Measurements from ENCODE around the gene GALNT17.

Gene GALNT17

DNA sequence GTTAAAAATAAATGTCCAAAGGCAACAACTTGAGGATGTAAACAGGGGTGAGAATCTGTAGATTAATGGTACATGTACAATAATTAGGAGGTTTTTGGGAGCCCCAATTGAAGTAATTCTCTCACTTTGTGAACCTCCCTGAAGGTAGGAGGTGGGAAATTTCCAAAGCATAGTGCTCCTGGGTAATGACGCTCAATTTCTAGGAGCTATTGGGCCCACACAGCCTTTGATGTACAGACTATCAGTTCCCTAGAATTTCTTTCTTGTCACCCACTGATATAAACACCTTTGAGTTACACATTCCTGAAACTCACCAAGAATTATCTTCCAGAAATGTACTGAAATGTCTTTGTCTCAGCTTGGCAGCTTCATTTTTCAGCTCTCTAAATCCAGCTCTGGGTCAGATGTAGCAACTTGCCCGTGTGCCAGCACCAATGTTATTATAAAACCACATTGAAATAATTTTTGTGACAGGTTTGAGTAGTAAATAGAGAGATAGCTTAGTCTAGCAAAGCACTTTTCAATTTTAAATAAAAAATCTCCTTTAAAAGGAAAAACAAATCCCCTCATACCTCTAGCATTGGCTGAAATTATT, 36.6 kb upstream of the GALNT17 start:
- Histone ChIP-seq H3K9me3 (ENCODE audit: control insufficient read depth, insufficient read depth, low read depth, low read length) (no peaks in the 10 kb centered on the region), H3K4me3 (ENCODE audit: low read depth, low read length) (no peak overlapping the region), H3K4me1 (ENCODE audit: control insufficient read depth, insufficient read depth, low read length) (no peaks in the 10 kb centered on the region), H3K36me3 (ENCODE audit: control insufficient read depth in 2 of 2, insufficient read depth in 1 of 2, low read length in 2 of 2) (no peaks in the 10 kb centered on the region), H3K27ac (ENCODE audit: extremely low read depth, low read depth, low read length) (no peak overlapping the region)
- TF ChIP-seq GLIS1 (tag by site-specific recombination; IDR thresholded peaks at IDR 0.05) (no peak), ZNF132 (tag by site-specific recombination; IDR thresholded peaks at IDR 0.05; ENCODE audit: borderline replicate concordance) (no peak), ZNF19 (tag by site-specific recombination; IDR thresholded peaks at IDR 0.05; ENCODE audit: low read depth) (no peak), ZFP37 (tag by site-specific recombination; IDR thresholded peaks at IDR 0.05) (no peak), ZNF544 (tag by site-specific recombination; IDR thresholded peaks at IDR 0.05) (no peak), ZNF24 (tag by site-specific recombination; IDR thresholded peaks at IDR 0.05) (no peak), ZNF658 (tag by site-specific recombination; IDR thresholded peaks at IDR 0.05) (no peak), ZNF654 (tag by site-specific recombination; IDR thresholded peaks at IDR 0.05; ENCODE audit: low read depth) (no peak), ZNF621 (tag by site-specific recombination; IDR thresholded peaks at IDR 0.05) (no peak), ZNF777 (tag by site-specific recombination; IDR thresholded peaks at IDR 0.05; ENCODE audit: borderline replicate concordance) (no peak)
- TF ChIP-seq, protein P1, sequence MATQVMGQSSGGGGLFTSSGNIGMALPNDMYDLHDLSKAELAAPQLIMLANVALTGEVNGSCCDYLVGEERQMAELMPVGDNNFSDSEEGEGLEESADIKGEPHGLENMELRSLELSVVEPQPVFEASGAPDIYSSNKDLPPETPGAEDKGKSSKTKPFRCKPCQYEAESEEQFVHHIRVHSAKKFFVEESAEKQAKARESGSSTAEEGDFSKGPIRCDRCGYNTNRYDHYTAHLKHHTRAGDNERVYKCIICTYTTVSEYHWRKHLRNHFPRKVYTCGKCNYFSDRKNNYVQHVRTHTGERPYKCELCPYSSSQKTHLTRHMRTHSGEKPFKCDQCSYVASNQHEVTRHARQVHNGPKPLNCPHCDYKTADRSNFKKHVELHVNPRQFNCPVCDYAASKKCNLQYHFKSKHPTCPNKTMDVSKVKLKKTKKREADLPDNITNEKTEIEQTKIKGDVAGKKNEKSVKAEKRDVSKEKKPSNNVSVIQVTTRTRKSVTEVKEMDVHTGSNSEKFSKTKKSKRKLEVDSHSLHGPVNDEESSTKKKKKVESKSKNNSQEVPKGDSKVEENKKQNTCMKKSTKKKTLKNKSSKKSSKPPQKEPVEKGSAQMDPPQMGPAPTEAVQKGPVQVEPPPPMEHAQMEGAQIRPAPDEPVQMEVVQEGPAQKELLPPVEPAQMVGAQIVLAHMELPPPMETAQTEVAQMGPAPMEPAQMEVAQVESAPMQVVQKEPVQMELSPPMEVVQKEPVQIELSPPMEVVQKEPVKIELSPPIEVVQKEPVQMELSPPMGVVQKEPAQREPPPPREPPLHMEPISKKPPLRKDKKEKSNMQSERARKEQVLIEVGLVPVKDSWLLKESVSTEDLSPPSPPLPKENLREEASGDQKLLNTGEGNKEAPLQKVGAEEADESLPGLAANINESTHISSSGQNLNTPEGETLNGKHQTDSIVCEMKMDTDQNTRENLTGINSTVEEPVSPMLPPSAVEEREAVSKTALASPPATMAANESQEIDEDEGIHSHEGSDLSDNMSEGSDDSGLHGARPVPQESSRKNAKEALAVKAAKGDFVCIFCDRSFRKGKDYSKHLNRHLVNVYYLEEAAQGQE (tag by site-specific recombination; IDR thresholded peaks at IDR 0.05), result no peak
- TF ChIP-seq, protein P2, sequence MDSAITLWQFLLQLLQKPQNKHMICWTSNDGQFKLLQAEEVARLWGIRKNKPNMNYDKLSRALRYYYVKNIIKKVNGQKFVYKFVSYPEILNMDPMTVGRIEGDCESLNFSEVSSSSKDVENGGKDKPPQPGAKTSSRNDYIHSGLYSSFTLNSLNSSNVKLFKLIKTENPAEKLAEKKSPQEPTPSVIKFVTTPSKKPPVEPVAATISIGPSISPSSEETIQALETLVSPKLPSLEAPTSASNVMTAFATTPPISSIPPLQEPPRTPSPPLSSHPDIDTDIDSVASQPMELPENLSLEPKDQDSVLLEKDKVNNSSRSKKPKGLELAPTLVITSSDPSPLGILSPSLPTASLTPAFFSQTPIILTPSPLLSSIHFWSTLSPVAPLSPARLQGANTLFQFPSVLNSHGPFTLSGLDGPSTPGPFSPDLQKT (IDR thresholded peaks at IDR 0.05; ENCODE audit: borderline replicate concordance, low read depth, low read length), result no peak
- TF ChIP-seq, protein P3, sequence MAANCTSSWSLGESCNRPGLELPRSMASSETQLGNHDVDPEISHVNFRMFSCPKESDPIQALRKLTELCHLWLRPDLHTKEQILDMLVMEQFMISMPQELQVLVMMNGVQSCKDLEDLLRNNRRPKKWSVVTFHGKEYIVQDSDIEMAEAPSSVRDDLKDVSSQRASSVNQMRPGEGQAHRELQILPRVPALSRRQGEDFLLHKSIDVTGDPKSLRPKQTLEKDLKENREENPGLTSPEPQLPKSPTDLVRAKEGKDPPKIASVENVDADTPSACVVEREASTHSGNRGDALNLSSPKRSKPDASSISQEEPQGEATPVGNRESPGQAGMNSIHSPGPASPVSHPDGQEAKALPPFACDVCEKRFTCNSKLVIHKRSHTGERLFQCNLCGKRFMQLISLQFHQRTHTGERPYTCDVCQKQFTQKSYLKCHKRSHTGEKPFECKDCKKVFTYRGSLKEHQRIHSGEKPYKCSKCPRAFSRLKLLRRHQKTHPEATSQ (tag by site-specific recombination; IDR thresholded peaks at IDR 0.05), result no peak
- POLR2A ChIA-PET, result no interaction called here
- CTCF ChIA-PET, result interaction anchor here (0.6 kb wide), 2 partner anchors 16 to 657 kb away, joined by 4 to 5 read pairs; no protein-coding TSS in a partner anchor

DNA sequence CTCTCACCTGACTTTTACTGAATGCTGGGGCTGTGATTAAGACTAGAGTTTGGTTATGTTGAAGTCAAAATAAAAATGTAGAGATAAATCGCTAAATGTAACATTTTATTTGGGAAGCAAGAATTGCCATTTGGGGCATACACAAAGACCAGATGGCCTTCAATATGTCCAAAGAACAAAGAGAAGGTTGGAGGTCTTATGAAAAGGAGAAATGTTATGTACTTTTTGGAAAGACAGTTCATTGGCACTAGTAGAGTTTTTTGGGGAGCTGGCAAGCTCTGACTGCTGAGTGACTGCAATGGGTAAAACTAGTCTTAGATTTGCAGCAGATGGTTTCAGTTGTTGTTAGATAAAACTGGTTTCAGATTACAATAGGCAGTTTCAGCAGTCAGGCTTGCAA, 35.6 kb upstream of the GALNT17 start:
- H3K9me3 ChIP-seq (ENCODE audit: control insufficient read depth, insufficient read depth, low read depth, low read length), result no peaks in the 10 kb centered on the region
- ChIA-PET POLR2A (no interaction called here), CTCF (no interaction called here)
- no peaks in the 10 kb centered on the region for H3K4me1 ChIP-seq (ENCODE audit: control insufficient read depth, insufficient read depth, low read length)
- no peak overlapping the region for H3K27ac ChIP-seq (ENCODE audit: extremely low read depth, low read depth, low read length)
- no peak overlapping the region for H3K4me3 ChIP-seq (ENCODE audit: low read depth, low read length)
- no peaks in the 10 kb centered on the region for H3K36me3 ChIP-seq (ENCODE audit: control insufficient read depth in 2 of 2, insufficient read depth in 1 of 2, low read length in 2 of 2)
- TF ChIP-seq KLF10 (tag by site-specific recombination; IDR thresholded peaks at IDR 0.05) (no peak), ZNF510 (tag by site-specific recombination; IDR thresholded peaks at IDR 0.05; ENCODE audit: insufficient replicate concordance) (no peak), ZFP69B (tag by site-specific recombination; IDR thresholded peaks at IDR 0.05) (no peak), ZNF248 (tag by site-specific recombination; IDR thresholded peaks at IDR 0.05) (no peak), ZSCAN16 (tag by site-specific recombination; IDR thresholded peaks at IDR 0.05) (no peak), BCL11A (tag by site-specific recombination; IDR thresholded peaks at IDR 0.05; ENCODE audit: low read depth) (no peak), KLF9 (tag by site-specific recombination; IDR thresholded peaks at IDR 0.05; ENCODE audit: low read depth) (no peak), ZNF311 (tag by site-specific recombination; IDR thresholded peaks at IDR 0.05; ENCODE audit: borderline replicate concordance) (no peak), TCF7L2 (IDR thresholded peaks at IDR 0.05; ENCODE audit: borderline replicate concordance, low read depth, low read length) (no peak), YY1 (tag by site-specific recombination; IDR thresholded peaks at IDR 0.05) (no peak), ZNF701 (tag by site-specific recombination; IDR thresholded peaks at IDR 0.05) (no peak)
- TF ChIP-seq, protein P4, sequence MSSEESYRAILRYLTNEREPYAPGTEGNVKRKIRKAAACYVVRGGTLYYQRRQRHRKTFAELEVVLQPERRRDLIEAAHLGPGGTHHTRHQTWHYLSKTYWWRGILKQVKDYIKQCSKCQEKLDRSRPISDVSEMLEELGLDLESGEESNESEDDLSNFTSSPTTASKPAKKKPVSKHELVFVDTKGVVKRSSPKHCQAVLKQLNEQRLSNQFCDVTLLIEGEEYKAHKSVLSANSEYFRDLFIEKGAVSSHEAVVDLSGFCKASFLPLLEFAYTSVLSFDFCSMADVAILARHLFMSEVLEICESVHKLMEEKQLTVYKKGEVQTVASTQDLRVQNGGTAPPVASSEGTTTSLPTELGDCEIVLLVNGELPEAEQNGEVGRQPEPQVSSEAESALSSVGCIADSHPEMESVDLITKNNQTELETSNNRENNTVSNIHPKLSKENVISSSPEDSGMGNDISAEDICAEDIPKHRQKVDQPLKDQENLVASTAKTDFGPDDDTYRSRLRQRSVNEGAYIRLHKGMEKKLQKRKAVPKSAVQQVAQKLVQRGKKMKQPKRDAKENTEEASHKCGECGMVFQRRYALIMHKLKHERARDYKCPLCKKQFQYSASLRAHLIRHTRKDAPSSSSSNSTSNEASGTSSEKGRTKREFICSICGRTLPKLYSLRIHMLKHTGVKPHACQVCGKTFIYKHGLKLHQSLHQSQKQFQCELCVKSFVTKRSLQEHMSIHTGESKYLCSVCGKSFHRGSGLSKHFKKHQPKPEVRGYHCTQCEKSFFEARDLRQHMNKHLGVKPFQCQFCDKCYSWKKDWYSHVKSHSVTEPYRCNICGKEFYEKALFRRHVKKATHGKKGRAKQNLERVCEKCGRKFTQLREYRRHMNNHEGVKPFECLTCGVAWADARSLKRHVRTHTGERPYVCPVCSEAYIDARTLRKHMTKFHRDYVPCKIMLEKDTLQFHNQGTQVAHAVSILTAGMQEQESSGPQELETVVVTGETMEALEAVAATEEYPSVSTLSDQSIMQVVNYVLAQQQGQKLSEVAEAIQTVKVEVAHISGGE (tag by site-specific recombination; conservative IDR thresholded peaks at IDR 0.05; ENCODE audit: low read depth), result no peak

Measured in HEK293 (cell line).